ENCODE measurements around the gene ADGRB3. TPM values are rescaled to one million over a fixed set of nuclear protein-coding genes. Genes with fewer than 3 reads are reported as not detected.
A peak's percentile ranks its signal among the peaks of the same experiment; 100 is the strongest.

Gene ADGRB3
- total RNA-seq, 1 donor from 2014 or later, result 1.5 TPM

- TF ChIP-seq CTCF (IDR thresholded peaks at IDR 0.05; ENCODE audit: borderline replicate concordance), result no peak
These were observed 136.3 kb downstream of the ADGRB3 start for GRCh38 chr6:68771426-68771825.

GRCh38 chr6:68774843-68775242 is 139.8 kb downstream of the ADGRB3 start:
- Histone ChIP-seq H3K27me3 (ENCODE audit: low read depth) (no peaks in the 10 kb centered on the region), H3K36me3 (no peaks in the 10 kb centered on the region), H3K4me3 (no peak overlapping the region), H3K9me3 (replicated peaks) (no peaks in the 10 kb centered on the region), H3K4me1 (no peaks in the 10 kb centered on the region), H3K27ac (replicated peaks) (no peak overlapping the region)
- DNase-seq, result no peak
- no peak for TF ChIP-seq CTCF (IDR thresholded peaks at IDR 0.05; ENCODE audit: borderline replicate concordance)
- intact Hi-C loops (cut with micrococcal nuclease), result loop anchor here (5.0 kb wide), 1 partner anchor 138 kb away; the partner anchor contains the start of gene ADGRB3

More at GRCh38 chr6:68771426-68771825, 136.3 kb downstream of the ADGRB3 start:
- Histone ChIP-seq H3K9me3 (replicated peaks) (no peaks in the 10 kb centered on the region), H3K36me3 (no peaks in the 10 kb centered on the region), H3K27ac (replicated peaks) (no peak overlapping the region), H3K27me3 (ENCODE audit: low read depth) (no peaks in the 10 kb centered on the region), H3K4me1 (no peaks in the 10 kb centered on the region), H3K4me3 (no peak overlapping the region)
- intact Hi-C loops (cut with micrococcal nuclease), result no loop called here
- DNase-seq, result no peak

- no peaks in the 10 kb centered on the region for H3K36me3 ChIP-seq
- H3K27ac ChIP-seq (replicated peaks), result no peak overlapping the region
- intact Hi-C loops (cut with micrococcal nuclease), result loop anchor here (5.0 kb wide), 1 partner anchor 139 kb away; the partner anchor contains the start of gene ADGRB3
- no peaks in the 10 kb centered on the region for H3K27me3 ChIP-seq (ENCODE audit: low read depth)
- no peak for DNase-seq
- H3K4me1 ChIP-seq, result no peaks in the 10 kb centered on the region
- H3K4me3 ChIP-seq, result no peak overlapping the region
- TF ChIP-seq CTCF (IDR thresholded peaks at IDR 0.05; ENCODE audit: borderline replicate concordance), result no peak
- no peaks in the 10 kb centered on the region for H3K9me3 ChIP-seq (replicated peaks)
These were observed 141.3 kb downstream of the ADGRB3 start for GRCh38 chr6:68776354-68776753.

GRCh38 chr6:68777956-68778355 is 142.9 kb downstream of the ADGRB3 start:
- Histone ChIP-seq H3K4me3 (no peak overlapping the region), H3K27me3 (ENCODE audit: low read depth) (no peaks in the 10 kb centered on the region), H3K4me1 (no peaks in the 10 kb centered on the region), H3K9me3 (replicated peaks) (peaks cover 9% of the 10 kb centered on the region), H3K36me3 (no peaks in the 10 kb centered on the region), H3K27ac (replicated peaks) (peak overlapping the region; percentile 29)
- DNase-seq, result no peak
- intact Hi-C loops (cut with micrococcal nuclease), result loop anchor here (5.0 kb wide), 1 partner anchor 141 kb away; the partner anchor contains the start of gene ADGRB3
- no peak for TF ChIP-seq CTCF (IDR thresholded peaks at IDR 0.05; ENCODE audit: borderline replicate concordance)

GRCh38 chr6:68778356-68779020 is 143.4 kb downstream of the ADGRB3 start:
- TF ChIP-seq CTCF (IDR thresholded peaks at IDR 0.05; ENCODE audit: borderline replicate concordance), result peak; percentile 75
- Histone ChIP-seq H3K27me3 (ENCODE audit: low read depth) (no peaks in the 10 kb centered on the region), H3K4me3 (no peak overlapping the region), H3K9me3 (replicated peaks) (peaks cover 10% of the 10 kb centered on the region), H3K27ac (replicated peaks) (peak overlapping the region; percentile 29), H3K36me3 (no peaks in the 10 kb centered on the region), H3K4me1 (no peaks in the 10 kb centered on the region)
- no peak for DNase-seq
- intact Hi-C loops (cut with micrococcal nuclease), result loop anchor here (5.0 kb wide), 1 partner anchor 141 kb away; the partner anchor contains the start of gene ADGRB3
